ENCODE measurements around the gene FAM83G. TPM values are rescaled to one million over a fixed set of nuclear protein-coding genes. Genes with fewer than 3 reads are reported as not detected.
"Not testable (repeated sequence)": the region's sequence is repeated elsewhere in the genome, so short reads cannot be mapped to it uniquely, and the experiment has no call there.

Gene FAM83G
- total RNA-seq, 1 experiment from 2014 or later = 8.0 TPM

DNA sequence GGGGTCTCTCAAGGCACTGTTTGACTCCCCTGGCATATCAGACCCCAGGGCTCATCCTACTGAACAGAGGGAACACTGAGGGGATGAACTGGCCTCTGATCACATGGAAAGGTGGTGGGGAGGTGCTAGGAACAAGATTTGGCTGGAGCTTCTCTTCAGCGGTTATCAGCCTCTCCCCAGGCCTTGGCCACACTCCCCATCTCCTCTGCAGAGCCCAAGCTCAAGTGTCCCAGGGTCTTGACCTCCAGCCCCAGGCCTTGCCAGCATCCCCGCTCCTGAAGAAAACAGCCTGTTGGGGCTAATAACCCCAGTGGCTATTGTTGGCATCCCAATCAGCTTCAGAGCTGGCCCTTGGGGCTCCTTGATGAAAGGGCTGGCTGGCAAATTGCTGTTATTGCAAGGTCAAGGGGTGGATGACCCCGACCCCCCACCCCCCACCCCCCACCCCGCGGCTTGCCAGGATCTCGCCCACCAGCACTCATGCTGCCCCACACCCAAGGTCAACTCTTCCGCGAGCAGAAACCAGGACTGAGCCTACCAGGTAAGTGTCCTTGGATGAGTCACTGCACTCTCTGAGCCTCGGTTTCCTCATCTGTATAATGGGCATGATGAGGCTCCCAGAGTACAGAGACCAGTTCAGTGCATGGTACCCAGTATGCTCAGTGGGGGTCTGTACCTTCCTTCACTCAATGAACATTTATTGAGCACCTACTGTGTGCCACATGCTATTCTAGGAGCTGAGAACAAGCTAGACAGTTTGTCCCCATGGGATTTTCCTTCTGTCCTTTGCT is 18.8 kb upstream of the FAM83G start:
- DNase-seq (ENCODE audit: low read depth) = no peak

DNA sequence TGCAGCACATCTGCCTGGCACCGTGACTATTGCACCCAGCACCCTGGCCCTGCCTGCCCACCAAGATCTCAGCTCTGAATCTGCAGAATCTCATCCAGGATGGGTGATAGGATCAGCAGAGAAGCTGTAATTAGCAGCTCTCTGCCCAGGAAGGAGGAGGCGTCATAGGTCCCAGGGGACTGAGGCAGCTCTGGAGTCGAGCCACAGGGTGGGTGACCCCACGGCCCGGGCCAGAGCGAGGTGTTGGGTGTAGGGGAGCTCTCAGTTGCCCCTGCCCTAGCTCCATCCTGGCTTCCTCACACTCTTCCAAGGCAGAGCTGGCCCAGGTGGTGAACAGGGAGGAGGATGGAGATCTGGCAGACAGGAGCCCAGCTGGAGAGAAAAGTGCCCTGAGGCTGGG is 18.2 kb upstream of the FAM83G start:
- DNase-seq (ENCODE audit: low read depth) = no peak

DNA sequence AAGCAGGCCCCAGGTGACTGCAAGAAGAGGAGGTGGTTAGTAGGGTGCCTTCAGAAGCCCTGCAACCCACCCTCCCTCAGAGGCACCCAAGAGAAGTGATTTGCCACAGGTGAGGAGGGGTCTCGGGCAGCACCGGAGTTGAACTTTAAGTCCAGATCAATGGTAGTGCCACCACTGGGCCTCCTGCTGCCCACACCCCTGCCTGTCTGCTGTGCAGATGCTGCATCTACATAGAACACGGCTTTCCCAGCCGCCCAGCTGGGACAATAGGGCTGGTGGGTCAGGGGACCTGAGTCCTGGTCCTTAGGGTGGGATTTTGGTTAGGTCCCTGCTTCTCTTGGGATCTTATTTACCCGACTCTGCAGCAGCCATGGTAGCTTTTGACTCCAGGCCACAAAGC is 17.6 kb upstream of the FAM83G start:
- no peak for DNase-seq (ENCODE audit: low read depth)

DNA sequence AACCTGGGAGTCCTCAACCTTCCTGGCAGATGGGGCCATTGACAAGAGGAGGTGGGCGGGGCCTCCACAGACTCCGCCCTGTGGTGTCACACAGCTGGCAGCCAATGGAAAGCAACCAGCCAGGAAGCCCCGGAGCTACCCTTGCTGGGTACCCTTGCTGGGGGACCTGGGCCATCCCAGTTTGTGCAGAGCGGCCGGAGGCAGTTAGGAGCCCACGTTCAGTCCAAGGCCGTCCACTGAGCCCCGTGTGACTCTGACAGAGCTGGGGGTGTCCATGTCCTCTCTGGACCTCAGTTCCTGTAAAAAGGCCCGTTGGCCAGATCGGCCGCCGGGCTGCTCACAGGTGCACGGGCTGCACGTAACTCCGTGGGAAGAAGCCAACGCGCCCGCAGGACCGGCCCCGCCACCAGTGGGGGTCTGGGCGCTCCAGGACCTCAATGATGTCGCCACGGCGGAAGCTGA is 17.1 kb upstream of the FAM83G start:
- no peak for DNase-seq (ENCODE audit: low read depth)

DNA sequence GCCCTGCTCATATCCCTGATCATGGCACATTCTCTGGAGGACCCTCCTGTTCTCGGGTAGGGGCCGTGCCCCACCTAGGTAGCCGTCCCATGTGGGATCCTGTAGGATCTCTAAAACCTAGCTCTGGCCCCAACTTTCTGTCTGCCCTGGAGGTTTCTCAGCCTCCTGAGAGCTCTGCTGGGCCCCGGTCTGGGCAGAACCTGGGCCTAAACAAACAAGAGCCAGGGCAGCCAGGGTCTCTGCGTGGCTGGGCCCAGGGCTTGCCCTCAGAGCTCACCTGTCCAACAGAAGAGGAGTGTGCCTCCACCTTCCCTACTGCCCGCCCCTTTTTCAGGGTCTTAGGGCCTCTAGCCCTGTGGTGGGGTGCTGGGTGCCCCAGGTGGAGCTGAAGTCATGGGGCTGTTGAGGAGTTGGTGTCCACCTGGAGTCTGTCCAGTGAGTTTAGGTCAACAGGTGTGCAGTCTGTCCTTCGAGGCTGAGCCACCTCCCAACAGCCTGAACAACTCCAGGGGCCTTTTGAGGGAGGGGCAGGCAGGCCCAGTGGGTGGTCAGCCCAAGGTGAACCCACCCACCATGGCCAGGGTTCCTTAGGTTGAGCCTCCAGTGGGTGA is 16.6 kb upstream of the FAM83G start:
- DNase-seq (ENCODE audit: low read depth) = not testable (repeated sequence)

DNA sequence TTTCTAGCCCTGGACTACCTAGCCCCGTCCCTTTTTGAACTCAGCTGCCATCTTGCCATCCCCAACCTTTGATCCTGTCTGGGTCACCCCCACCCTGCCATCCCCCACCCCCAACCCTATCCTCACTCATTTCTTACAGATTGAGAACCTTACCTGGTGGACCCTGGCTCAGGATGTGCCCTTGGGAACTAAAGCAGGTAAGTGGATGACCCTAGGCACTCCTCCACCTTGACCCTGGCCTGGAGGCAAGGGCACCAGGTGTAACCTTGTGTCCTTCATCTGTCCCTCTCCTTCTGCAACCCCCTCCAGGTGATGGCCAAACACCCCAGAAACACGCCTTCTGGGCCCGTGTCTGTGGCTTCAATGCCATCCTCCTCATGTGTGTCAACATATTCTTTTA is 15.5 kb upstream of the FAM83G start:
- no peak for DNase-seq (ENCODE audit: low read depth)

DNA sequence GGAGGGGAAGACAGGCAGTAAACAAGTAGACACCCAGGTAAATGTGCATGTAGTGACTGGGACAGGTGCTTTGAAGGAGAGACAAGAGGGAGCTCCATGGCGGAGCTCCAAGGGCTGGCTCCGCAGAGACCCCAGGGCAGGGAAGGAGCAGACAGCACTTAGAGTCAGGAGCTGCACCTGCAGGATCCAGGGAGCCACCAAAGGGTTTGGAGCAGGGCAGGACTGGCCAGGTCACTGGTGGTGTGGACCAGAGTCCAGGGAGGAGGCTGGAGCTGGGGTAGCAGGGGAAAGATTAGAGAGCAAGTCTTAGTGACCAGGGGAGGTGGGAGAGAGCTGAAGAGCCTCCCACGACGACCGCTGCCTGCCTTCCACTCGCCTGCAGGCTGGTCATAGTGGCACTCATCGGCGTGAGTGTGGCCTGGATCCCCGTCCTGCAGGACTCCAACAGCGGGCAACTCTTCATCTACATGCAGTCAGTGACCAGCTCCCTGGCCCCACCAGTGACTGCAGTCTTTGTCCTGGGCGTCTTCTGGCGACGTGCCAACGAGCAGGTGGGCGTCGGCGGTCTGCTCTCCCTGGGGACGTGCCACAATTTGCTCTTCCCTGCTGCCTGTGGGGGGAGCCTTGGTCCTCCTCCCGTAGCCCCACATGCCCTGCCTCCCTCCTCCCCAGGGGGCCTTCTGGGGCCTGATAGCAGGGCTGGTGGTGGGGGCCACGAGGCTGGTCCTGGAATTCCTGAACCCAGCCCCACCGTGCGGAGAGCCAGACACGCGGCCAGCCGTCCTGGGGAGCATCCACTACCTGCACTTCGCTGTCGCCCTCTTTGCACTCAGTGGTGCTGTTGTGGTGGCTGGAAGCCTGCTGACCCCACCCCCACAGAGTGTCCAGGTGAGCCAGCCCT is 14.7 kb upstream of the FAM83G start:
- DNase-seq (ENCODE audit: low read depth) = no peak

DNA sequence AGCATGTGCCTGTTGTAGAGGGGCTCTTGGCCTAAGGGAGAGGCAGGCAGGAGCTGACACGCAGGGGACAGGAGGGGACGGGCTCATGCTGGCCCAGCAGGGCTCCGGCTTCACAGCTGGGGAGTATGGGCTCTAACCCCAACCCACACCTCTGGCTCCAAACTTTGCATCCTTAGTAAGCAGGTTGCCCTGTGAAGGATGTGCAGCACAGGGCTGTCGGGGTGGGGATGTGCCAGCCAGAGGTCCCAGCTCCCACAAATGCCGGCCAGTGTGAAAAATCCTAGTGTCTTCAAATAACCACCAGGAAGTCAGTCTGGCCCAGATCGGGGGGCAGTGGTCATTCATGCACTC is 14.0 kb upstream of the FAM83G start:
- DNase-seq (ENCODE audit: low read depth) = no peak

DNA sequence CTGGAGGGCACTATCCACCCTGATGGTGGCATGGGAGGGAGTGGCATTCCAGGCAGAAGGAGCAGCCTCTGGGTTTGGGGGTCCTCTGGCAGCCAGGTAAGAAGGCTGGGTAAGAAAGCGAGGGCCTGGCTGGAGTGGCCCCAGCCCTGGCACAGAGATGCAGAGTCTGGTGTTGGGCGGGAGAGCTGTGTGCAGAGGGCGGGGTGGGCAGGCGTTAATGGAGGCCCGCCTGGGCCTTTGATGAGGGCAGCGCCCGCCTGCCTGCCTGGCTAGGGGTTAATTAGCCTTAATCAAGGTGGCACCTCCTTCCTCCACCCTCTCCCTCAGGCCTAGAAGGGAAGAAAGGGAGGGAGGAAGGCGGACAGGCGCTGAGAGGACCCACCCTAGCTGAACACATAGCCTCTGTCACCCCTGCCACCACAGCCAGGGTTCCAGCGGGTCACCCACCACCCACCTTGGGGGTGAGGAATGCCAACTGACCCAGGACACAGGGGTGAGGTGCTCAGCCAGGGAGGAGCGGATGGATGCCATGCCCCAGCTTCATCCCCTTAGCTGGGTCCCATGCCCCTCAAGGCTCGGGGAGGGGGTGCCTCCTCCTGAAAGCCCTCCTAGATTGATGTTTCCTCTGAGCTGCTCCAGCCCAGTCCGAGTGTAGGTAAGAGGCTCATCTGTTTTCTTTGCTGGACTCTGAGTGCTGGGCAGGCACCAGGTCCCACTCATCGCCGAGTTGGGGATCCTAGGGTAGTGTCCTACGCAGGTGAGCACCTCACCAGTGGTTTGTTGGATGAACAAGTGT is 13.4 kb upstream of the FAM83G start:
- DNase-seq (ENCODE audit: low read depth) = no peak

DNA sequence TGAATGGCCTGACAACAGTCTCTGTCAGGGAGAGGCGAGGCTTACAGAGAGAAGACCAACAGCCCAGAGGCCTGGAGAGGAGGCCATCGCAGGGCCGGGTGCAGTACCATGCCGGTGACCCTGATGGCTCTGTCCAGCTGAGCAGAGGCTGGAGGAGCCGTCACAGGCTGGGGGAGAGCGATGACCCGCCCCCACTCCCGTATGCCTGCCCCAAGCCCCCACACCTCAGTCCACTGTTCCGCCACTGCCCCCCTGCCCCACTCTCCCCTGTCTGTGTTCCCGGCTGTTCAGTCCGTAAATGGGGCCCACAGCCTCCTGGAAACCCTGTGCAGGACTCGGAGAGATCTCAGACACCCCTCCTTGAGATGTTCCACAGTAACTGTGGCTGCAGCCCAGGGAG is 12.8 kb upstream of the FAM83G start:
- no peak for DNase-seq (ENCODE audit: low read depth)

DNA sequence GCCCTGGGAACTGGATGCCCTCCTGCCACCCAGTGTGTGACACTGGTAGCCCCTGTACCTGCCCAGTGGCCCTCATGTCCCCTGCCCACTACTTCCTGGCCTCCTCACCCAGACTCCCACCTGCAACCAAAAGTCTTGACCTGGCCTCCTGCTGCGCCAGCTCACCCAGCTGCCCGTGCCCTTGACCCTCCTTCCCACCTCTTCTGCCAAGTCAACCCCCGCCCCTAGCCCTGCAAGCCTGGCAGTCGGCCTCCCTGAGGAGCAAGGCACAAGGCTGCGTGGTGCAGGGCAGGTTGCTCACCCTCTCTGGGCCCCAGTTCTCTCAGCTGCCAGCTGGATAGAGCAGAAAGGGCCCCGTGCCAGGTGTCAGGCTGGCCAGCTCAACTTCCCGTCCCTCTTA is 12.3 kb upstream of the FAM83G start:
- no peak for DNase-seq (ENCODE audit: low read depth)

DNA sequence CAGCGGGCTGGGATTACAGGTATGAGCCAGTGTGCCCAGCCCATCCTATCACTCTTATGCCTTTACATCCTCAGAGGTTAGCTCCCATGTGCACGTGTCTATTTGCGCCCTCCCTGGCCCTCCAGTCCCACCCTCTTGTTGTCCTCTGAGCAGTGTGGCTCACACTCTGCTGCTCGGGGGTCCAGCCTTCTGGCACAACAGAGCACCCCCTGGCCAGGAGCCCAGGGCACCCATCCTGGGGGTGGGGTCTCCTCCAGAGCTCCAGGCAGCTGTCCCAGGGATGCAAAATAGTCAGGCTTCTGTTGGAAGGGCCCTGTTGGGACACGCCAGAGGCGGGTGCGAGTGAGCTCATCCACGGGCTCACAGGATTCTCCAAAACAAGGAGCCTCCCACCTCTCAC is 11.7 kb upstream of the FAM83G start:
- DNase-seq (ENCODE audit: low read depth) = no peak

DNA sequence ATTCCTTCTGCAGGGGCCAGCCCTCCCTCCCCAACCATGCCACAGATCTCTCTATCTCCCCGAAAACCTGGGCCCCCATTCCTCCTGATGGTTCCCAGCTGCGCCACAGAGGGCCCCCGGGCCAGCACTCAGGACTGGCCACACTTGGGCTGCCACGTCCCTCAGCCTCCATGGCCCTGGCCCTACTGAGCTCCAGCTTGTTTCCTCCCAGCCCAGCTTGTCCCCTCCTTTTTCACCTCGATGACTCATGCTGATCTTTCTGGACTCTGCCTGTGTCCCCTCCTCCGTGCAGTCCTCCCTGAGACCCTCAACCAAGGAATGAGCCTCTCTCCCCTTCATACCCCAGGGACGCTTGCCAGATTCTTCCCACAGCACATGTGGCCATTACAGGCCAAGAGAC is 10.9 kb upstream of the FAM83G start:
- DNase-seq (ENCODE audit: low read depth) = no peak

DNA sequence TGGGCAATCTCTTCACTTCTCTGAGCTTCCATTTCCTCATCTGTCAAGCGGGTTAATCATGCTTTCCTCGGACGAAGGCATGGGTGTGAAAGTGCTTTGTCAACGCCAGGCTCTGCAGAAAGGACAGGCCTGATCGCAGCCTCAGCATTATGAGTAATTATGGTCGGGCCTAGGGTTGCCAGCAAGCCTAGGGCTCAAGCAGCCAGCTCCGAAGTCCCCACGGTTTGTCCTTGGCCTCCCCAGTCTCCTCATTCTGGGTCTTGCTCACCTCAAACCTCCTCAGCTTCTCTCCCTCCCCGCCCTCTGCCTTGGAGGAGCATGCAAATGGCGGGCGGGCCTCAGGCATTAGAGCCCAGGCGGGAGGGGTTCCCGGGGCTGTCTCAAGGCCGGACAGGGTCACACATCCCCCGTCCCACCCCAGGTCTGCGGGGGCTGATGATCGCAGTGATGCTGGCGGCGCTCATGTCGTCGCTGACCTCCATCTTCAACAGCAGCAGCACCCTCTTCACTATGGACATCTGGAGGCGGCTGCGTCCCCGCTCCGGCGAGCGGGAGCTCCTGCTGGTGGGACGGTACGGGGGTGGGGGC is 10.2 kb upstream of the FAM83G start:
- no peak for DNase-seq (ENCODE audit: low read depth)

DNA sequence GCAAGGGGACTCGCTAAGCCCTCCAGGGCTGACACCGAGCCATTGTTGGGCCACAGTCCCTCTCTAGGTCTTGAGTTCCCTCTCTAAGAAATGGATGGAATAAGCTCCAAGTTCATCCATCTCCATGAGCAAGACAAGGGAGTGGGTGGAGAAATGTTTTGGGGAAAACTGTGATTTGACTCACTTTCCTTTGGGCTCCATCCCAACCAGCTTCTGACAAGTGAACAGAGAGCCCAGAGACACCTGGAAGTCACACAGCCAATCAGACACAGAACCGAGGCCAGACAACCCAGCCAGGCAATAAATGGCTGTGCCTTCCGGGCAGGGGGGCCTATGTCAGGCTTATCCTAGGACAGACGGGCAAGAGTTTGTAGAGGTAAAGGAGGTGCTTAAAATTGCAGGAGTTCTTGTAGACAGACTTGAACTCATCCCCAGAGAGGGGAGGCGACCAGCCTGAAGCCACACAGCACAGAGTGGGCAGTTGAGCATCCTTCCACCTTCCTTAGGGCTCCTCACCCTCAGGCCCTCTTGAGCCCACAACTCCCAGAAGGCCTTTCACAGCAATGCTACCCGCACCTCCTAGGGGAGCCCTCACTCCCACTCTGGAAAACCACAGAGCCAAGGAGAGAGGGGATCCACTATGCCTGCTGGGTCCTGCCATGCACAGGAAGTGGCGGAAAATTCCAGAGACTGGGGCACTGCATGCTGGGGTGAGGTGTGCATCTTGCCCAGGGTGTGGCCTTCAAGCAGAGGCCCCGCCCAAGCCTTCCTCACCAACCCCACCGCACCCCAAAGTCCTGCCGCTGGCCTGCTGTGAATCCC is 9.5 kb upstream of the FAM83G start:
- DNase-seq (ENCODE audit: low read depth) = no peak

DNA sequence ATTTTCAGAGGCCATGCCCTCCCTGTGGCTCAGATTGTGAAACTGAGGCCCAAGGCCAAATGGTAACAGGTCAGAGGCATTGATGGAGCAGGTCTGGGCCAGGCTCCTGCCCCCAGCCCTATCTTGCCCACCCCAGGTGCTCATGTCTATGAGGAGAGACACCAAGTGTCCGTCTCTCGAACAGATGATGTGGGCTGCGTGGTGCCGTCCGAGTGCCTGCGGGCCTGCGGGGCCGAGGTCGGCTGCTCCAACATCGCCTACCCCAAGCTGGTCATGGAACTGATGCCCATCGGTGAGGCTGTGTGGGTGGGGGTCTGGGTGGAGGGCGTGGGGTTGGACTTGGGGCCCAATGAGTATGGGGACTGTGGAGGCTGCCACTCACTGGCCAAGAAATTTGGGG is 8.7 kb upstream of the FAM83G start:
- no peak for DNase-seq (ENCODE audit: low read depth)

DNA sequence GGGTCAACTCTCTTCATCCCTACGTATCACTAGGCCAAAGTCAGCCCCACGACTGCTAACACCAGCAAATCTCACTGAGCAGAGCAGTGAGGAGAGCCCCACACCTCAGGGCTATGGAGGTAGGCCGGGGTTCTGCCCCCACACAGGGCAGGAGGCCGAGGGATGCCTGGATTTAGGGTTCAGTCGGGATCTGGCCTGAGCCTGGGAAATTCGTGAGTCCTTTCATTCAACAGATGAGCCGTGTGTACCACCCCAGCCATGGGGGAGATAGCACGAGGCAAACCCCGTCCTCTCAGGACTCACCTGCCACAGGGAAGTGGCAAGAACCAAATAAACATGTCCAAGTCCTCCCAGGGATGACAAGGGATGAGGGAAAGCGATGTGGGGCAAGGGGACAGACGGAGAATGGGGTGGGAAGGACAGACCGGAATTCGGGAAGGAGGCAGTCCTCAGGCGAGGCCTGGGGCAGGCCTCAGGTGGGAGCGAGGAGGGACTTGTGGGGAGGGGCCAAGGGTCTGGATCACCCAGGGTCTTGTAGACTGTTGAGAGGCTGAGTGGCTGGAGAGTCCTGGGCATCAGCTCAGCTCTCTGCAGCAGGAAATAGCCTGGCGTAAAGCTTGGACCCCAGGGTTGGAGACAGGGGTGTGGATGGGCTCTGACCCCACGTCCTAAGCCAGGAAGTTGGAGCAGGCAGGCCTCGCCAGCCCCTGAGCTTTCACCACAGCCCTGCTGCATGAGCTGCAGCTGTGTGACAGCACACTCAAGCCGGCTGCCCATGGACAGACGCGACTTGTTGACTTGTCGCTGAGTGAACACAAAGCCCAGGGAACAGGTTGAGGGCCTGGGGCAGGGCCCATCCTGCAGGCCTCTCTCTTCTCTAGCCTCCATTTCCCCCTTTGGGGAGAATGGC is 7.9 kb upstream of the FAM83G start:
- DNase-seq (ENCODE audit: low read depth) = no peak

DNA sequence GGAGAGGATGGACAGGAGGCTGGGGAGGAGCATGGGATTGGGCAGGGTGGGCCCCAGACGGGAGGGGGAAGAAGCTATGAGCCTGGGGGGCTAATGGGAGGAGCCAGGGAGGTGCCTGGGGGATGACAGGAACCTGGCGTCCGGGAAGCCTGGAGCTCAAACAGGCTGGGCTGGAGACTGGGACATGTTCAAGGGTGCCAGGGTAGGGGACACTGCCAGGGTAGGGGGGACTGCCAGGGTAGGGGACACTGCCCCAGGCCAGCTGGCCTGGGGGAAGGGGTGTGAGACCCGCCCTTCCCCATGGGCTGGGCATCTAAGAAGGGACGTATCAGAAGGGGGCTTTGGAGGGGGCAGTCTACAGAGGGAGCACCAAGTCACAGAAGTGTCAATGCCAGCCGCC is 7.0 kb upstream of the FAM83G start:
- DNase-seq (ENCODE audit: low read depth) = no peak
